Neural crest cell (in vitro differentiated cells): ENCODE measurements around the gene ARPIN. TPM values are rescaled to one million over a fixed set of nuclear protein-coding genes. Genes with fewer than 3 reads are reported as not detected.
"Not testable (repeated sequence)": the region's sequence is repeated elsewhere in the genome, so short reads cannot be mapped to it uniquely, and the experiment has no call there.

Experiments used
- DNase-seq: peaks from one replicate; pipeline ENCODE4 v3.0.0; 2021; ENCODE audit warnings: low read depth, mixed read lengths, low spot score
- H3K27ac Mint-ChIP-seq: one replicate; pipeline ENCODE4 v1.8.0; 2021; ENCODE audit warnings: mild to moderate bottlenecking, mixed read lengths; ENCODE audit not compliant: unreplicated experiment
- H3K27me3 Mint-ChIP-seq: 2 replicates; pipeline ENCODE4 v1.8.0; 2021; ENCODE audit warnings: low read depth, mild to moderate bottlenecking, mixed read lengths
- H3K36me3 Mint-ChIP-seq: 2 replicates; pipeline ENCODE4 v1.8.0; 2021; ENCODE audit warnings: low read depth, mild to moderate bottlenecking, mixed read lengths
- H3K4me1 Mint-ChIP-seq: 2 replicates; pipeline ENCODE4 v1.8.0; 2021; ENCODE audit warnings: mixed read lengths
- H3K4me3 Mint-ChIP-seq: one replicate; pipeline ENCODE4 v1.8.0; 2021; ENCODE audit warnings: mild to moderate bottlenecking, mixed read lengths
- H3K9me3 Mint-ChIP-seq: 2 replicates; pipeline ENCODE4 v1.8.0; 2021; ENCODE audit warnings: mixed read lengths
- total RNA-seq: library from RNA; stranded (reverse); gene quantifications from 2 replicates; pipeline ENCODE4 v1.2.1, GENCODE V29; 2021
- TF ChIP-seq, protein P1 (sequence below): fragments of 200-600 bp; sonication (generic); conservative IDR thresholded peaks from 2 replicates; pipeline ENCODE4 v1.5.0; 2021; ENCODE audit warnings: antibody characterized with exemption, mild to moderate bottlenecking

Gene ARPIN
- total RNA-seq, 1 donor from 2014 or later = 26.0 TPM

DNA sequence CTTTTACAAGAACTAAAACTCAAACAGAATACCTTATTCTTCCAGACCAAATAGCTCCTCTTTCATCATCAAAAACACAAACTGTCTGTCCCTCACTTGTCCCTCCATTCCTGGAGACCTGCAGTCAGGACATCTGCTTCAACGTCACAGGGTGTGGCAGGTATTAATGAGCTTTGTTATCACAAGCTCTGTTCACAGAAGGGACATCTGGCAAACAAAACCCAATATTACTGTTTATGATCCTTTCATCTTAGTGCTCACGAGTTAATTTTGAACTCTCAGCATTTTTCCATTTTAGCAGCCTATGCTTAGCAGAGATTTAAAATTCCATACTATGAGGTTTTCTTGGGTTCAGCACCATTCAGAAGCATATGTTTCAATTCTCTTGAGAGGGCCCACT lies 51.9 kb downstream of the ARPIN start:
- H3K27ac Mint-ChIP-seq = no peak overlapping the region
- no peaks in the 10 kb centered on the region for H3K27me3 Mint-ChIP-seq
- no peak for DNase-seq
- no peaks in the 10 kb centered on the region for H3K4me1 Mint-ChIP-seq
- no peaks in the 10 kb centered on the region for H3K9me3 Mint-ChIP-seq
- TF ChIP-seq, protein P1, sequence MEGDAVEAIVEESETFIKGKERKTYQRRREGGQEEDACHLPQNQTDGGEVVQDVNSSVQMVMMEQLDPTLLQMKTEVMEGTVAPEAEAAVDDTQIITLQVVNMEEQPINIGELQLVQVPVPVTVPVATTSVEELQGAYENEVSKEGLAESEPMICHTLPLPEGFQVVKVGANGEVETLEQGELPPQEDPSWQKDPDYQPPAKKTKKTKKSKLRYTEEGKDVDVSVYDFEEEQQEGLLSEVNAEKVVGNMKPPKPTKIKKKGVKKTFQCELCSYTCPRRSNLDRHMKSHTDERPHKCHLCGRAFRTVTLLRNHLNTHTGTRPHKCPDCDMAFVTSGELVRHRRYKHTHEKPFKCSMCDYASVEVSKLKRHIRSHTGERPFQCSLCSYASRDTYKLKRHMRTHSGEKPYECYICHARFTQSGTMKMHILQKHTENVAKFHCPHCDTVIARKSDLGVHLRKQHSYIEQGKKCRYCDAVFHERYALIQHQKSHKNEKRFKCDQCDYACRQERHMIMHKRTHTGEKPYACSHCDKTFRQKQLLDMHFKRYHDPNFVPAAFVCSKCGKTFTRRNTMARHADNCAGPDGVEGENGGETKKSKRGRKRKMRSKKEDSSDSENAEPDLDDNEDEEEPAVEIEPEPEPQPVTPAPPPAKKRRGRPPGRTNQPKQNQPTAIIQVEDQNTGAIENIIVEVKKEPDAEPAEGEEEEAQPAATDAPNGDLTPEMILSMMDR = no peak
- no peak overlapping the region for H3K4me3 Mint-ChIP-seq
- peaks cover 15% of the 10 kb centered on the region for H3K36me3 Mint-ChIP-seq

DNA sequence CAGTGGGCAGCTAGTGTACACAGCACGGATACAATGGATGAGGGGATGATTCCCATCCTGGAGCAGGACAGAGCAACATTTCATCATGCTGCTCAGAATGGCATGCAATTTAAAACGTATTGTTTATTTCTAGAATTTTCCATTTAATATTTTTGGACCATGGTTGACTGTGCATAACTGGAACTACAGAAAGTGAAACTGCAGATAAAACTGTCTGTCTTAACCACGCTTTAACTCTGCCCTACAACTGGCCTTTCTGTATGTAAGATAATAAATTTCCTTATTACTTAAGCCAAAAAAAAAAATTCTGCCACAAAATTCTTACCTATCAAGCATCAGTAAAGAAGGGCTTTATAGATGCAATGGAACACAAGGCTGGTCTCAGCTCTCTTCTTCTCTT lies 52.3 kb downstream of the ARPIN start:
- no peak for DNase-seq
- TF ChIP-seq, protein P1 = no peak
- H3K4me1 Mint-ChIP-seq = no peaks in the 10 kb centered on the region
- peaks cover 12% of the 10 kb centered on the region for H3K36me3 Mint-ChIP-seq
- no peak overlapping the region for H3K4me3 Mint-ChIP-seq
- H3K27me3 Mint-ChIP-seq = no peaks in the 10 kb centered on the region
- no peaks in the 10 kb centered on the region for H3K9me3 Mint-ChIP-seq
- no peak overlapping the region for H3K27ac Mint-ChIP-seq

- no peak overlapping the region for H3K27ac Mint-ChIP-seq
- no peak for DNase-seq
- no peak overlapping the region for H3K4me3 Mint-ChIP-seq
- no peaks in the 10 kb centered on the region for H3K27me3 Mint-ChIP-seq
- H3K36me3 Mint-ChIP-seq = peaks cover 9% of the 10 kb centered on the region
- no peaks in the 10 kb centered on the region for H3K9me3 Mint-ChIP-seq
- TF ChIP-seq, protein P1 = no peak
- H3K4me1 Mint-ChIP-seq = no peaks in the 10 kb centered on the region
Measured at GRCh38 chr15:89858661-89859458, 53.9 kb downstream of the ARPIN start.

DNA sequence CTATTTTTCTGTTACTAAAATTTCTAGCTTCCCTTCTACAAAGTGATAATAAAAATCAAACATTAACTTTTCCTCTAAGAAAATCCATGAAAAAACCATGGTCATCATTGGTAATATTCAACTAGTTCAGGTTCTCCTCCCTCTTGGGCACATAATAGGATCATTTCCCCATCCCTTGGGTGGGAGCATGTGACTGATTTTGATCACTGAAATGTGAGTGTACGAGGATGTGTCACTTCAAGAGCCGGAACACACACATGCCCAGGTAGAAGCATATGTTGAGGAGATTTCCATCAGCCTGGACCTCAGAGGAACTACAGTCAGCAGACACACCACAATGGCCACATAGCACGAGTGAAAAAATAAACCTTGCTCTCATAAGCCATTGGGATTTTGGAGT lies 55.1 kb downstream of the ARPIN start:
- Mint-ChIP-seq H3K27ac (no peak overlapping the region), H3K9me3 (no peaks in the 10 kb centered on the region), H3K4me1 (no peaks in the 10 kb centered on the region), H3K27me3 (no peaks in the 10 kb centered on the region), H3K4me3 (no peak overlapping the region), H3K36me3 (peaks cover 15% of the 10 kb centered on the region)
- TF ChIP-seq, protein P1 = no peak
- DNase-seq = no peak

- Mint-ChIP-seq H3K4me3 (no peak overlapping the region), H3K4me1 (no peaks in the 10 kb centered on the region), H3K27me3 (no peaks in the 10 kb centered on the region), H3K9me3 (no peaks in the 10 kb centered on the region), H3K36me3 (peaks cover 23% of the 10 kb centered on the region), H3K27ac (no peak overlapping the region)
- TF ChIP-seq, protein P1 = no peak
- no peak for DNase-seq
Measured at GRCh38 chr15:89855948-89856347, 56.8 kb downstream of the ARPIN start.

DNA sequence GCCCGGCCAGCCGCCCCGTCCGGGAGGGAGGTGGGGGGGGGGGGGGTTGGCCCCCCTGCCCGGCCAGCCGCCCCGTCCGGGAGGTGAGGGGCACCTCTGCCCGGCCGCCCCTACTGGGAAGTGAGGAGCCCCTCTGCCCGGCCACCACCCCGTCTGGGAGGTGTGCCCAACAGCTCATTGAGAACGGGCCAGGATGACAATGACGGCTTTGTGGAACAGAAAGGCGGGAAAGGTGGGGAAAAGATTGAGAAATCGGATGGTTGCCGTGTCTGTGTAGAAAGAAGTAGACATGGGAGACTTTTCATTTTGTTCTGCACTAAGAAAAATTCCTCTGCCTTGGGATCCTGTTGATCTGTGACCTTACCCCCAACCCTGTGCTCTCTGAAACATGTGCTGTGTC lies 57.9 kb downstream of the ARPIN start:
- peaks cover 28% of the 10 kb centered on the region for H3K36me3 Mint-ChIP-seq
- not testable (repeated sequence) for H3K27me3 Mint-ChIP-seq, DNase-seq, H3K4me1 Mint-ChIP-seq, H3K27ac Mint-ChIP-seq, H3K9me3 Mint-ChIP-seq, H3K4me3 Mint-ChIP-seq
